ENCODE data around the gene TUBGCP2.

The TUBGCP2 gene

DNA sequence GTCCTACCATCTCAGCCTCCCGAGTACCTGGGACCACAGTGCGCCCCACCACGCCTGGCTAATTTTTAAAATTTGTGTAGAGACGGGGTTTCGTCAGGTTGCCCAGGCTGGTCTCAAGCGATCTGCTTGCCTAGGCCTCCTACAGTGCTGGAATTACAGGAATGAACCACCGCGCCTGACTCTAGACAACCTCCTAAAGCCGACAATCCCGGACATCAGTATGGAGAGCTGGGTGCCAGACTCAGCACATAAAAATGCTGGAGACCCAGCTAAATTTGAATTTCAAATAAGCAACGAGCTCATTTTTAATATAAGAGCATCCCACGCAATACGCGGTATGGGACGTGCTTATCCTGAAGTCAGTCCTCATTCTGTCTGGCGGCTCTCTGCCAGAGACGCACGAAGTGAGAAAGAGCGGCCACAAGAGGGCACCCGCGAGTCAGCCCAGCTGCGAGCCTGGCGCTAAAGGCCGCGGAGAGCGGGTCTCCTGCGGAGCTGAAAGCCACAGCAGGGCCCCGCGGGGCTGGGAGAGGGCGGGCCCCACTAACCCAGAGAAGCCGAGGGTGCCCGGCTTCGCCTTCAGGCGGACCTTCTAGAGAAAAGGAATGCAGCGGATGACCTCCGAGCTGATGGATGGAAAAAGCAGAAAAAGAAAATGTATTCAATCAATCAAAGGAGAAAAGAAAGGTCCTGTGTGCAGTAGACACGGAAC lies 21.0 kb upstream of the TUBGCP2 start (continued):
- TF ChIP-seq, protein P1, sequence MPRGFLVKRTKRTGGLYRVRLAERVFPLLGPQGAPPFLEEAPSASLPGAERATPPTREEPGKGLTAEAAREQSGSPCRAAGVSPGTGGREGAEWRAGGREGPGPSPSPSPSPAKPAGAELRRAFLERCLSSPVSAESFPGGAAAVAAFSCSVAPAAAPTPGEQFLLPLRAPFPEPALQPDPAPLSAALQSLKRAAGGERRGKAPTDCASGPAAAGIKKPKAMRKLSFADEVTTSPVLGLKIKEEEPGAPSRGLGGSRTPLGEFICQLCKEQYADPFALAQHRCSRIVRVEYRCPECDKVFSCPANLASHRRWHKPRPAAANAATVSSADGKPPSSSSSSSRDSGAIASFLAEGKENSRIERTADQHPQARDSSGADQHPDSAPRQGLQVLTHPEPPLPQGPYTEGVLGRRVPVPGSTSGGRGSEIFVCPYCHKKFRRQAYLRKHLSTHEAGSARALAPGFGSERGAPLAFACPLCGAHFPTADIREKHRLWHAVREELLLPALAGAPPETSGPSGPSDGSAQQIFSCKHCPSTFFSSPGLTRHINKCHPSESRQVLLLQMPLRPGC (tag by site-specific recombination; IDR thresholded peaks at IDR 0.05) = no peak
- TF ChIP-seq ZNF16 (tag by site-specific recombination; IDR thresholded peaks at IDR 0.05; ENCODE audit: low read depth) = no peak
- TF ChIP-seq TRIM28 (IDR thresholded peaks at IDR 0.05; ENCODE audit: borderline replicate concordance, low read length) = no peak
- TF ChIP-seq, protein P2, sequence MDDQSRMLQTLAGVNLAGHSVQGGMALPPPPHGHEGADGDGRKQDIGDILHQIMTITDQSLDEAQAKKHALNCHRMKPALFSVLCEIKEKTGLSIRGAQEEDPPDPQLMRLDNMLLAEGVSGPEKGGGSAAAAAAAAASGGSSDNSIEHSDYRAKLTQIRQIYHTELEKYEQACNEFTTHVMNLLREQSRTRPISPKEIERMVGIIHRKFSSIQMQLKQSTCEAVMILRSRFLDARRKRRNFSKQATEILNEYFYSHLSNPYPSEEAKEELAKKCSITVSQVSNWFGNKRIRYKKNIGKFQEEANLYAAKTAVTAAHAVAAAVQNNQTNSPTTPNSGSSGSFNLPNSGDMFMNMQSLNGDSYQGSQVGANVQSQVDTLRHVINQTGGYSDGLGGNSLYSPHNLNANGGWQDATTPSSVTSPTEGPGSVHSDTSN (CRISPR knock-in tag; IDR thresholded peaks at IDR 0.05) = no peak
- TF ChIP-seq, protein P3, sequence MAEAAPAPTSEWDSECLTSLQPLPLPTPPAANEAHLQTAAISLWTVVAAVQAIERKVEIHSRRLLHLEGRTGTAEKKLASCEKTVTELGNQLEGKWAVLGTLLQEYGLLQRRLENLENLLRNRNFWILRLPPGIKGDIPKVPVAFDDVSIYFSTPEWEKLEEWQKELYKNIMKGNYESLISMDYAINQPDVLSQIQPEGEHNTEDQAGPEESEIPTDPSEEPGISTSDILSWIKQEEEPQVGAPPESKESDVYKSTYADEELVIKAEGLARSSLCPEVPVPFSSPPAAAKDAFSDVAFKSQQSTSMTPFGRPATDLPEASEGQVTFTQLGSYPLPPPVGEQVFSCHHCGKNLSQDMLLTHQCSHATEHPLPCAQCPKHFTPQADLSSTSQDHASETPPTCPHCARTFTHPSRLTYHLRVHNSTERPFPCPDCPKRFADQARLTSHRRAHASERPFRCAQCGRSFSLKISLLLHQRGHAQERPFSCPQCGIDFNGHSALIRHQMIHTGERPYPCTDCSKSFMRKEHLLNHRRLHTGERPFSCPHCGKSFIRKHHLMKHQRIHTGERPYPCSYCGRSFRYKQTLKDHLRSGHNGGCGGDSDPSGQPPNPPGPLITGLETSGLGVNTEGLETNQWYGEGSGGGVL (tag by site-specific recombination; IDR thresholded peaks at IDR 0.05) = no peak
- TF ChIP-seq ZNF155 (tag by site-specific recombination; IDR thresholded peaks at IDR 0.05) = no peak
- no peak for TF ChIP-seq ZNF585B (tag by site-specific recombination; IDR thresholded peaks at IDR 0.05)
- TF ChIP-seq ZNF664 (tag by site-specific recombination; IDR thresholded peaks at IDR 0.05) = no peak
- TF ChIP-seq ZNF747 (tag by site-specific recombination; IDR thresholded peaks at IDR 0.05) = no peak
- no peak for TF ChIP-seq ZNF621 (tag by site-specific recombination; IDR thresholded peaks at IDR 0.05)
- TF ChIP-seq SETDB1 (IDR thresholded peaks at IDR 0.05; ENCODE audit: insufficient read length, low read length) = no peak
- TF ChIP-seq, protein P4, sequence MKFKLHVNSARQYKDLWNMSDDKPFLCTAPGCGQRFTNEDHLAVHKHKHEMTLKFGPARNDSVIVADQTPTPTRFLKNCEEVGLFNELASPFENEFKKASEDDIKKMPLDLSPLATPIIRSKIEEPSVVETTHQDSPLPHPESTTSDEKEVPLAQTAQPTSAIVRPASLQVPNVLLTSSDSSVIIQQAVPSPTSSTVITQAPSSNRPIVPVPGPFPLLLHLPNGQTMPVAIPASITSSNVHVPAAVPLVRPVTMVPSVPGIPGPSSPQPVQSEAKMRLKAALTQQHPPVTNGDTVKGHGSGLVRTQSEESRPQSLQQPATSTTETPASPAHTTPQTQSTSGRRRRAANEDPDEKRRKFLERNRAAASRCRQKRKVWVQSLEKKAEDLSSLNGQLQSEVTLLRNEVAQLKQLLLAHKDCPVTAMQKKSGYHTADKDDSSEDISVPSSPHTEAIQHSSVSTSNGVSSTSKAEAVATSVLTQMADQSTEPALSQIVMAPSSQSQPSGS (tag by site-specific recombination; IDR thresholded peaks at IDR 0.05; ENCODE audit: low read depth) = no peak
- no peak for TF ChIP-seq ZNF274 (IDR thresholded peaks at IDR 0.05; ENCODE audit: low read length)
- no peak for TF ChIP-seq ZNF274 (tag by site-specific recombination; IDR thresholded peaks at IDR 0.05; ENCODE audit: borderline replicate concordance)
- TF ChIP-seq ZNF677 (tag by site-specific recombination; IDR thresholded peaks at IDR 0.05) = no peak
- no peak for TF ChIP-seq SALL2 (tag by site-specific recombination; IDR thresholded peaks at IDR 0.05; ENCODE audit: borderline replicate concordance)
- no peak for TF ChIP-seq HOXD13 (CRISPR knock-in tag; IDR thresholded peaks at IDR 0.05; ENCODE audit: borderline replicate concordance)
- TF ChIP-seq ZNF121 (tag by site-specific recombination; IDR thresholded peaks at IDR 0.05) = no peak
- no peak for TF ChIP-seq ZNF426 (tag by site-specific recombination; IDR thresholded peaks at IDR 0.05)
- TF ChIP-seq, protein P5, sequence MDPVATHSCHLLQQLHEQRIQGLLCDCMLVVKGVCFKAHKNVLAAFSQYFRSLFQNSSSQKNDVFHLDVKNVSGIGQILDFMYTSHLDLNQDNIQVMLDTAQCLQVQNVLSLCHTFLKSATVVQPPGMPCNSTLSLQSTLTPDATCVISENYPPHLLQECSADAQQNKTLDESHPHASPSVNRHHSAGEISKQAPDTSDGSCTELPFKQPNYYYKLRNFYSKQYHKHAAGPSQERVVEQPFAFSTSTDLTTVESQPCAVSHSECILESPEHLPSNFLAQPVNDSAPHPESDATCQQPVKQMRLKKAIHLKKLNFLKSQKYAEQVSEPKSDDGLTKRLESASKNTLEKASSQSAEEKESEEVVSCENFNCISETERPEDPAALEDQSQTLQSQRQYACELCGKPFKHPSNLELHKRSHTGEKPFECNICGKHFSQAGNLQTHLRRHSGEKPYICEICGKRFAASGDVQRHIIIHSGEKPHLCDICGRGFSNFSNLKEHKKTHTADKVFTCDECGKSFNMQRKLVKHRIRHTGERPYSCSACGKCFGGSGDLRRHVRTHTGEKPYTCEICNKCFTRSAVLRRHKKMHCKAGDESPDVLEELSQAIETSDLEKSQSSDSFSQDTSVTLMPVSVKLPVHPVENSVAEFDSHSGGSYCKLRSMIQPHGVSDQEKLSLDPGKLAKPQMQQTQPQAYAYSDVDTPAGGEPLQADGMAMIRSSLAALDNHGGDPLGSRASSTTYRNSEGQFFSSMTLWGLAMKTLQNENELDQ (tag by site-specific recombination; IDR thresholded peaks at IDR 0.05; ENCODE audit: low read depth) = no peak
- TF ChIP-seq FEZF1 (tag by site-specific recombination; IDR thresholded peaks at IDR 0.05) = no peak
- TF ChIP-seq KLF7 (tag by site-specific recombination; IDR thresholded peaks at IDR 0.05; ENCODE audit: borderline replicate concordance) = no peak; the same call in 1 of the 2 replicates
- no peak for TF ChIP-seq ZNF544 (tag by site-specific recombination; IDR thresholded peaks at IDR 0.05)
- no peak for TF ChIP-seq YY1 (tag by site-specific recombination; IDR thresholded peaks at IDR 0.05)
- no peak for TF ChIP-seq TCF7L2 (IDR thresholded peaks at IDR 0.05; ENCODE audit: borderline replicate concordance, low read depth, low read length)
- TF ChIP-seq, protein P6, sequence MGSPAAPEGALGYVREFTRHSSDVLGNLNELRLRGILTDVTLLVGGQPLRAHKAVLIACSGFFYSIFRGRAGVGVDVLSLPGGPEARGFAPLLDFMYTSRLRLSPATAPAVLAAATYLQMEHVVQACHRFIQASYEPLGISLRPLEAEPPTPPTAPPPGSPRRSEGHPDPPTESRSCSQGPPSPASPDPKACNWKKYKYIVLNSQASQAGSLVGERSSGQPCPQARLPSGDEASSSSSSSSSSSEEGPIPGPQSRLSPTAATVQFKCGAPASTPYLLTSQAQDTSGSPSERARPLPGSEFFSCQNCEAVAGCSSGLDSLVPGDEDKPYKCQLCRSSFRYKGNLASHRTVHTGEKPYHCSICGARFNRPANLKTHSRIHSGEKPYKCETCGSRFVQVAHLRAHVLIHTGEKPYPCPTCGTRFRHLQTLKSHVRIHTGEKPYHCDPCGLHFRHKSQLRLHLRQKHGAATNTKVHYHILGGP (tag by site-specific recombination; IDR thresholded peaks at IDR 0.05) = no peak
- no peak for TF ChIP-seq ZNF354C (tag by site-specific recombination; IDR thresholded peaks at IDR 0.05; ENCODE audit: borderline replicate concordance, low read depth)
- TF ChIP-seq SP3 (tag by site-specific recombination; IDR thresholded peaks at IDR 0.05) = peak; percentile 30; the same call in 1 of the 2 replicates
- no peak for TF ChIP-seq ZNF214 (tag by site-specific recombination; IDR thresholded peaks at IDR 0.05; ENCODE audit: borderline replicate concordance)
- TF ChIP-seq ZNF223 (tag by site-specific recombination; IDR thresholded peaks at IDR 0.05) = no peak
- no peak for TF ChIP-seq ZNF211 (tag by site-specific recombination; IDR thresholded peaks at IDR 0.05; ENCODE audit: low read depth)
- no peak for TF ChIP-seq ZNF24 (tag by site-specific recombination; IDR thresholded peaks at IDR 0.05)

All from HEK293 (cell line).